ENCODE results near the gene BRSK1.

The BRSK1 gene

GRCh38 chr19:55299991-55300390 is 16.2 kb downstream of the BRSK1 start:
- no peak overlapping the region for H3K4me3 ChIP-seq
- H3K27ac ChIP-seq: no peak overlapping the region

DNA sequence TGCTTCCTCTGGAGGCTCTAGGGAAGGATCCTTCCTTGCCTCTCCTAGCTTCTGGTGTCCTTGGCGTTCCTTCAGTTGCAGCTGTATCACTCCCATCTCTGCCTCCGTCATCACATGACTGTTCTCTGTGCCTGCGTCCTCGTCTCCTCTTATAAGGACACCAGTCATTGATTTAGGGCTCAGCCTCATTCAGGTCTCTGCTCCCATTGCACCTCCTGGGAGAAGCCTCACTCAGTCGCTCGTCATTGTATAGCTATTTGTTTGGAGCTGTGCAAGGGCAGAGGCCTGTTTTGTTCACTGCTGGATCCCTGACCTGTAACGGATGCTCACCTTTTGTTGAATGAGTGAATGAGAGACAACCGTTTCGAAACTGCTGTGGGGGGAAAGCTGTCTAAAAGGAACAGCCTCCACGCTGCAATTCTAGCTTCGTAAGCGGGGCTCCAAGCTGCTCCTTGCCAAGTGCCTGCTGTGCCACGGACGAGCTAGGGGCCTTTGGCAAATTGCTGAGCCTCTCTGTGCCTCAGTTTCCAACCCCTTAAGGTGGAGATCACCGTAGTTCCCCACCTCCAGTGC is 17.2 kb downstream of the BRSK1 start:
- peak overlapping the region in 1 of 21 experiments; percentile 53 for H3K27ac ChIP-seq
- H3K4me3 ChIP-seq: no peak overlapping the region

GRCh38 chr19:55301459-55302317 is 17.9 kb downstream of the BRSK1 start:
- Histone ChIP-seq H3K27ac (peak overlapping the region in 13 of 21 experiments; percentile 1 to 53 (median 26)), H3K4me3 (peak overlapping the region in 5 of 7 experiments; percentile 7 to 36 (median 22))

GRCh38 chr19:55302318-55302703 is 18.5 kb downstream of the BRSK1 start:
- H3K27ac ChIP-seq: peak overlapping the region in 9 of 21 experiments; percentile 1 to 53 (median 10)

GRCh38 chr19:55303477-55303876 is 19.7 kb downstream of the BRSK1 start:
- H3K4me3 ChIP-seq: no peak overlapping the region
- H3K27ac ChIP-seq: no peak overlapping the region

More at GRCh38 chr19:55302318-55302703, 18.5 kb downstream of the BRSK1 start:
- peak overlapping the region in 4 of 7 experiments; percentile 7 to 36 (median 22) for H3K4me3 ChIP-seq

GRCh38 chr19:55304279-55304978 is 20.6 kb downstream of the BRSK1 start:
- no peak overlapping the region for H3K4me3 ChIP-seq

GRCh38 chr19:55304980-55305379 is 21.2 kb downstream of the BRSK1 start:
- no peak overlapping the region for H3K27ac ChIP-seq
- no peak overlapping the region for H3K4me3 ChIP-seq

More at GRCh38 chr19:55304279-55304978, 20.6 kb downstream of the BRSK1 start:
- no peak overlapping the region for H3K27ac ChIP-seq

DNA sequence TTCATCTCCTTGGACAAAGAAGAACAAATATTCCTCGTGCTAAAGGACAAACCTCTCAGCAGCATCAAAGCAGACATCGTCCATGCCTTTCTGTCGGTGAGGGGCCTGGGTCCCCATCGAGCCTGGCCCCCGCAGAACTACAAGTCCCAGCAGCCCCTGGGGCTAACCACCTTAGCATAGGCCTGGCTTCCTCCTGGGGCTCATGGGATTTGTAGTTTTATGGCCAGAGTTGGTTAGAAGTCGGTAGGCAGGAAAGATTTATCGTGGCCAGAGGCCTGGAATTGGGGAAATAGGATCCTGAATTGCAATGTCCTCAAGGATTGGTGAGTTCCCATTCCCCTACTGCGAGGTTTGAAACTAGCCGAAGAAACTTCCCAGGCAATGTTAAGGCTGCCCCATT is 21.7 kb downstream of the BRSK1 start:
- H3K27ac ChIP-seq: no peak overlapping the region
- H3K4me3 ChIP-seq: no peak overlapping the region

DNA sequence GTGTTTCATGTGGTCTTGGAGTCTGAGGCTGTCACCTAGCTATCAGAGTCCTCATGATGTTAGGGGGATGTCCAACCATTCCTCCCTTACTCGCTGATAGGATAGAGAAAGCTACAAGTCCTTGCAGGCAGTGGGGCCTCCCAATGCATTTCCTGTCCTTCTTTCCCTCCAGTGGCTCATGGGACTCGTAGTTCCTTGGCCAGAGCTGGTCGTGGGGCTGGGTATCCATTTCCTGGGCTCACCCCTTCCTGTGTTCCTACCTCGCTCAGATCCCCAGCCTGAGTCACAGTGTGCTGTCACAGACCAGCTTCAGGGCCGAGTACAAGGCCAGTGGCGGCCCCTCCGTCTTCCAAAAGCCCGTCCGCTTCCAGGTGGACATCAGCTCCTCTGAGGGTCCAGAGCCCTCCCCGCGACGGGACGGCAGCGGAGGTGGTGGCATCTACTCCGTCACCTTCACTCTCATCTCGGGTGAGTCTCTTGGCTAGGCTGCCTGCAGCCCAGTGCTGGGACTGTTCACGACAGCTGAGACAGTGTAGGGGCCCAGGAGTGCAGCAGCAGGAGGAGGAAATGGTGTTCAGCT is 22.3 kb downstream of the BRSK1 start:
- no peak overlapping the region for H3K4me3 ChIP-seq
- no peak overlapping the region for H3K27ac ChIP-seq

- no peak overlapping the region for H3K27ac ChIP-seq
- no peak overlapping the region for H3K4me3 ChIP-seq
Measured at GRCh38 chr19:55306712-55307111, 22.9 kb downstream of the BRSK1 start.

DNA sequence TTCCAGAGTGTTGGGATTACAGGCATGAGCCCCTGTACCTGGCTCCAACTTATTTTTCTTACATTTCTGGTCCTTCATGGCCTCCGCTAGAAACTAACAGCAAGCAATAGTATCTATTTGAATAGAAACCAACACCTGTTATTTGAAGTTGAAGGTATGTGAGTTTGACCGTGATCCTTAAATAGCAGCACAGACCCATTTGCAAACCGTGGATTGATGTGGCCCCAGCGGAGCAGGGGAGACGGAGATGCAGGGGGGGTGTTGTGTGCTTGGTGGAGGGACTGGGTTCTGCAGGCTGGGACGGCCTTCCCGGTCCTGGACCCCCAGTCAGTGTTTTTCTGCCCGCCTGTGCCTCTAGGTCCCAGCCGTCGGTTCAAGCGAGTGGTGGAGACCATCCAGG is 24.5 kb downstream of the BRSK1 start:
- H3K4me3 ChIP-seq: no peak overlapping the region
- H3K27ac ChIP-seq: no peak overlapping the region

DNA sequence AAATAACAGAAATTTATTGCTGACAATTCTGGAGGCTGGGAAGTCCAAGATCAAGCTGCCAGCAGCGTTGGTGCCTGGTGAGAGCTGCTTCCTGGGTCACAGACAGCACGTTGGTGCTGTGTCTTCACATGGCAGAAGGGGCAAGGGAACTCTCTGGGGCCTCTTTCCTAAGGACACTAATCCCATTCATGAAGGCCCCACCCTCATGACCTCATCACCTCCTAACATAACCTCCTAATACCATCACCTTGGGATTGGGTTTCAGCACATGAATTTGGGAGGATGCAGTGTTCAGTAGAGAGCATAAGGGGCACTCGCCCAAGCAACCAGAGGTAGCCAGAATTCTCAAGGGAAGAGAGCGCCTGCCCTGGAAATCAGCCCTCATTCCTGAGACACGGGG is 25.7 kb downstream of the BRSK1 start:
- Histone ChIP-seq H3K27ac (no peak overlapping the region), H3K4me3 (no peak overlapping the region)

DNA sequence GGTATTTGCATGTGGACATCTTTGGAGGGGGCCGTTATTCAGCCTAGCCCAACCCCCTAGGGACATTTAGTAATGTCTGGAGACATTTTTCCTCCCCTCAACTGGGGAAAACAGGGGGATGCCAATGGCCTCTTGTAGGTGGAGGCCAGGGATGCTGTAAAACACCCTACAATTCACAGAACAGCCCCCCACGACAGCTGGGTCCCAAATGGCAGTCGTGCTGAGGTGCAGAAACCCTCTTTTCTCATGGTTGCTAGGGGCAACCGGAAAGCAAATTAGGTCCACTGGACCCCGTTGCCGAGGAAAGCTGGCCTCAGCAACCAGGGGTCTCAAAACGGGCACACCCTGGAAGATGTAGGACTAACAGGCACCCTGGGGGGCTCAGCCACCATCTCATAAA is 26.7 kb downstream of the BRSK1 start:
- H3K27ac ChIP-seq: no peak overlapping the region
- H3K4me3 ChIP-seq: no peak overlapping the region

DNA sequence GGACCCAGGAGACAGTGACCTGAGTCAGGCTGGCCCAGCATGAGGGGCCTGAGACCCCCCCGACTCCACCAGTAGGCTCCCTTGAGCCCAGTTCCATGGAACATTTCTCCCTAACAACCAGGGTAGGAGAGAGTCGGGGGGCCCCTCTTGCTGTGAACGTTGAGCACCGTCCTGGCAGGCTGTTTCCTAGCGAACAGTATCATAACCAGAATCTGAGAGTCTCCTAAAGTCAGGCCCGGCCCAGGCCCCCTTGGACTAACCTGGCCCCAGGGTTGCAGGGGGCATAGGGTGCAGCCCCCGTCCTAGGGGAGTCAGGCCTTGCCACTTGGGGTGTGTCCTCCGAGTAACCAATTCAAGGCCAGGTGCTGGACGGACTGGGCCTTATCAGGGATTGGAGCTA is 27.6 kb downstream of the BRSK1 start:
- Histone ChIP-seq H3K4me3 (no peak overlapping the region), H3K27ac (no peak overlapping the region)

- no peak overlapping the region for H3K27ac ChIP-seq
- H3K4me3 ChIP-seq: no peak overlapping the region
Measured at GRCh38 chr19:55311797-55312196, 28.0 kb downstream of the BRSK1 start.

- no peak overlapping the region for H3K4me3 ChIP-seq
- no peak overlapping the region for H3K27ac ChIP-seq
Measured at GRCh38 chr19:55312621-55313512, 29.1 kb downstream of the BRSK1 start.

GRCh38 chr19:55314396-55314795 is 30.6 kb downstream of the BRSK1 start:
- no peak overlapping the region for H3K4me3 ChIP-seq
- no peak overlapping the region for H3K27ac ChIP-seq

DNA sequence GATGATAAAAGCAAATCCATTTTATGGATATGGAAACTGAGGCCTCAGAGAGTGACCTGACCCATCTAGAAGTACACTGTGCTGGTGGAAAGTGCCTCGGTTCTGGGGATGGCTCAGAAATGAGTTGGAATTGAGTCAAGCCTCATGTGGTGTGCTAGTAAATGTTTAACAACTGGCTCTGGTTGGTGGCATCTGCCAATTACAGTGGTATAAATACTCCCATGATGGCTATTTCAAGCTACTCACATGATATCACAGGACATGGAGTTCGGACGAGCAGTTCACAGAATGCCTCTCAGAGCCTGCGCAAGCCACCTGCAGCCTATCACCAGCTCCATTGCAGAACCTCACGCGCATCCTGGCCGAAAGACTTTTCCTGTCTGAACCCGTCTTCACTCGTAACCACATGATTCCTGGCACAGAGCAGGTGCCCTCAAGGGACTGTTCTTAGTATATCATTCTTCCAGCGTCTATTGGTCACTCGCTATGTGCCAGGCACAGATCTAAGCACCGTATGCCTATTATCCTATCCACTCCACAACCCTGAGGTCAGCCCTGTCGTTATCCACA is 32.2 kb downstream of the BRSK1 start:
- H3K27ac ChIP-seq: no peak overlapping the region

DNA sequence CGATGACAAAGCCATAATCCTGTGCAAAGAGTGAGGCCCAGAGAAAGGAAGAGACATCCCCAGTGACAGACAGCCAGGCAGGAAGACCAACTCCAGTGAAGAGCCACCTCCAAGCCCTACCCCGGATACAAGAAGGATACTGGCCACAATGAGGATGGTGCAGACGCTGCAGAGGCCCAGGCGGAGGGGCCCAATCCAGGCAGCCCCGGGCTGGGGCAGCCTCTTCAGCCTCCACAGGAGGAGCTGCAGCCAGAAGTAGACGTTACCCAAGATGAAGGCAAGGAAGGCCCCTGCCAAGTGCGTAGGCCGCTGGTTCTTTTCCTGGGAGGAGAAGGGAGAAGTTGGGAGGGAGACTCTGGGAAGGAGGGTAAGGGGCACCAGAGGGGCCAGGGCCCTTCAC is 32.8 kb downstream of the BRSK1 start:
- Histone ChIP-seq H3K4me3 (no peak overlapping the region), H3K27ac (no peak overlapping the region)

More for the DNA sequence above, 32.2 kb downstream of the BRSK1 start:
- H3K4me3 ChIP-seq: no peak overlapping the region
